Stimulated activated CD4-positive, alpha-beta T cell treated with anti-CD3 and anti-CD28 coated beads, Interleukin-4, amount 100 ng/mL, for 24 hours (primary cell): Measurements from ENCODE around the gene MALT1.

ENCODE experiments used
- DNase-seq: peaks from one replicate; pipeline ENCODE4 v3.0.0-alpha.2; 2020

MALT1 gene

GRCh38 chr18:58780045-58780444 lies 108.8 kb downstream of the MALT1 start:
- no peak for DNase-seq

DNA sequence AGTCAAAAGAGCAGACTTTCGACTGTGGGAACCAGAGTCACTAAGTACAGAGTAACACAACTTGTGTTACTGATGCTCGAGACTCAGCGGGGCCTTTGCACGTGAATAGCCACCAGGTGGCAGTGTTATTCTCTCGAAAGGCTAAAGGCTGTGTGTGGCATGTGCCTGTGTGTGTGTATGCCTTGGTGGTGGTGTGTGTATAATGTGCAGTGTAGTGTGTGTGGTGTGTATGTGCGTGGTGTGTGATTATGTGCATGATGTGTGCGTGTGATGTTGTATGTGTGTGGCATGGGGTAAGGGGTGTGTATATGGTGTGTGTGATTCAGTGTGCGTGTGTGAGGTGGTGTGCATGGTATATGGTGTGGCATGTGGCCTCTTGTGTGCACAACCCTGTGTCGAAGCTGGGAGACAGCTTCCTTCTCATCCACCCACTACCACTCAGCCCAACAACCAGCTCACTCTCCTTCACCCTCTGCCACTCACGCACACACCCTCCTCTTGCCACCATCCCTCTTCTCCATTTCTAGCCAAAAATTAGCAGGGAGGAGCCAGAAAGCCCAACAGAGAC lies 110.4 kb downstream of the MALT1 start:
- DNase-seq = peak; percentile 75

DNA sequence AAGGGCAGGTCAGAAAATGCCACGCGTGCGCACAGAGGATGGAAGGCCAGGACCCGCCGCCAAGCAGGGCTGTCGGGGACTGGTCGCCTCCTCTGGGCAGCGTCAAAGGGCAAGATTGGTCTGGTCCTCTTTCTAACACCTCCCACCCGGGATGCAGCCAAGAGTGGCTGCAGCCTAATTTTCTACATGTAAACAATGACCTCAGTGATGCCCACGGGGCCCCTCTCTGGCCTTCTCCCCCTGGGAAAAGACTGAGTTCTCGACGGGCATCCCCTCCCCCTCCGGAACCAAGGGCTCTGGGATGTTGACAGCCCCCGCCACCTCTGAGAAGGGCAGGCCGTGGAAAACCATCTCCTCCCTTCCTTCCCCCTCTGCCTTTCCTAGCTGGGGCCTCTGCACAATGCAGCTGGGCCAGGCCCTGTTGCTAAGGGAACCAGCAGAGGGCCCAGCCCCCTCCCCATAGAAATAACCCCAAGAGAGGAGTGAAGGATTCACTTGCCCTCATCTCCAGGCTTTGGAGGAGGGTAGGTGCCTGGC lies 113.4 kb downstream of the MALT1 start:
- DNase-seq = no peak

- DNase-seq = no peak
These were observed 114.0 kb downstream of the MALT1 start for GRCh38 chr18:58785171-58785805.

- no peak for DNase-seq
These were observed 114.6 kb downstream of the MALT1 start for GRCh38 chr18:58785870-58786269.

GRCh38 chr18:58787536-58788149 lies 116.4 kb downstream of the MALT1 start:
- DNase-seq = no peak

- DNase-seq = no peak
These were observed 117.2 kb downstream of the MALT1 start for GRCh38 chr18:58788470-58788869.

- DNase-seq = no peak
These were observed 118.0 kb downstream of the MALT1 start for GRCh38 chr18:58788971-58789875.

DNA sequence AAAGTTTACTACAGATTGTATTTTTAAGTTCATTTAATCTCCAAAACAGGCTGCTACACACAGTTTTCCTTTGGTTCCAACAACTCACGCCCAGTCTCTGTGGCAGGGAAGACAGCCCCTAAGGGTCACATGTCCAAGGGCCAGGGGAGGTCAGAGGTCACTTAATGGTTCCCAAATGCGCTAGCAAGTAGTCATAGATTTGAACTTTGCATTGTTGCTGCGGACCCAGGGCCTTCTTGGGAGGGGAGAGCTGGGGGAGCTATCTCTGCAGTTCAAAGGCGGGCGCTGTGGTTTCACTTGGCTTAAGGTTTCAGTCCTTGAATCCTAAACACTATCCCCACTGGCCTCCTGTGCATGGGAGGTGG lies 118.6 kb downstream of the MALT1 start:
- DNase-seq = no peak

GRCh38 chr18:58792086-58792485 lies 120.8 kb downstream of the MALT1 start:
- no peak for DNase-seq

GRCh38 chr18:58793361-58793760 lies 122.1 kb downstream of the MALT1 start:
- DNase-seq = no peak

- DNase-seq = no peak
These were observed 125.0 kb downstream of the MALT1 start for GRCh38 chr18:58796220-58796619.

- DNase-seq = no peak
These were observed 129.3 kb downstream of the MALT1 start for GRCh38 chr18:58800582-58800981.

DNA sequence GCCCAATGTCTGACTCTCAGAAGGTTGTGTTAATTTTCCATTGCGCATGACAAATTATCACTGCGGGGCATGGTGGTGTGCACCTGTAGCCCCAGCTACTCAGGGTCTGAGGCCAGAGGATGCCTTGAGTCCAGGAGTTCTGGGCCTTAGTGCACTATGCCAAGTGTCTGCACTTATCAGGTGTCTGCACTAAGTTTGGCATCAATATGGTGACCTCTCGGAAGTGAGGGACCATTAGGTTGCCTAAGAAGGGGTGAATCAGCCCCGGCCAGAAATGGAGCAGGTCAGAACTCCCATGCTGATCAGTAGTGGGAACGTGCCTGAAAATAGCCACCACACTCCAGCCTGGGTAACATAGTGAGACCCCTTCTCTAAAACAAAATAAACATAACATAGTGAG lies 131.7 kb downstream of the MALT1 start:
- DNase-seq = no peak

GRCh38 chr18:58803978-58804377 lies 132.7 kb downstream of the MALT1 start:
- no peak for DNase-seq
